Activated CD8-positive, alpha-beta memory T cell treated with anti-CD3 and anti-CD28 coated beads for 4 hours (primary cell): ENCODE results near the gene MAOB.

ENCODE experiments used
- DNase-seq, 2 donors: peaks; one replicate each; pipeline ENCODE4 v3.0.0-alpha.2; 2020; ENCODE audit warnings: low read depth in 2 of 2

MAOB gene

DNA sequence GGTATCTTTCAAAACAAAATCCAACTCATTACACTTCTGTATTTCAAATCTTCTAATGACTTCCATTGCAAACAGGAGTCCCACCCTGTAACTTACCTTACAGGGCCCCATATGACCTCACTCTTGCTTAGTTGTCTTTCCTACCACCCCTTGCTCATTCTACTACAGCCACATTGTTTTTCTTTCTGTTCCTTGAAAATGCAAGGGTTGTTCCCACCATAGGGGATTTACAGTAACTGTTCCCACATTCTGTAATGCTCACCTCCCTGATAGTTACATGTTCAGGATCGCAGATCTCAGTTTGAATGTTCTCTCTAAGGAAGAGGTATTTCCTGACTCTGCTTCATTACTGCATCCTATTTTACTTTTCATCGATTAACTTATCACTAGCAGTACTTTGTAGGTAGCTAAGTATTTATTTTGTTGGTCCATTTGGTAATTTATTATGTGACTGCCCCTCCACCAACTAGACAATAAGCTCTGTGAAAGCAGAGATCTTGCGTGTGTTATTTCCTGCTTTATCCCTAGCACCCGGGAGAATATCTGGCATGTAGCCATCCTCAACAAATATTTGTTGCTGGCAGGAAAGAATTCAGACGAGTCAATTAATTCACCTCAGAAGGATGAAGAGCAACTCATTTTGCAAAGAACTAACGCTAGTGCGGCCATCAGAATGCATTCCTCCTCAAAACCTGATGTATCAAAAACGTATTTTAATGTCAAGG is 21.4 kb downstream of the MAOB start:
- no peak for DNase-seq

DNA sequence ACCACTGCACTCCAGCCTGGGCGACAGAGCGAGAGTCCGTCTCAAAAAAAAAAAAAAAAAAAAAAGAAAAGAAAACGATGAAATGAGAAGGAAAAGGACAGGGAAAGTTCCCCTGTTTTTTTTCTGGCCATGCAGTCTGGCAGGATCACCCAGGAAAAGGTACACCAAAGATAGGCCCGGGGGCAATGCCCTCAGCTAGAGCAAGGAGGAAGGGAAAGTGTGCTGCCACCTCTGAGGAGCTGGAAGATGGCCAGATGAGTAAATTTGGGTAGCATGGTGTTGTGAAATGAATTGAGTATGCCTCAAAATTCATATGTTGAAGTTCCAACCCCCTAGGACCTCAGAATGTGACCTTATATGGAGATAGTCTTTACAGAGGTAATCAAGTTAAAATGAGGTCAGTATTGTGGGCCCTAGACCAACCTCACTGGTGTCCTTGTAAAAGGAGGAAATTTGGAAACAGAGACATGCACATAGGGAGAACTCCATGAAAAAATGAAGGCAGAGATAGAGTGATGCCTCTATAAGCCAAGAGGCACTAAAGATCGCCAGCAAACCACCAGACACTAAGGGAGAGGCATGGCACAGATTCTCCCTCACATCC is 28.9 kb downstream of the MAOB start:
- DNase-seq: no peak

DNA sequence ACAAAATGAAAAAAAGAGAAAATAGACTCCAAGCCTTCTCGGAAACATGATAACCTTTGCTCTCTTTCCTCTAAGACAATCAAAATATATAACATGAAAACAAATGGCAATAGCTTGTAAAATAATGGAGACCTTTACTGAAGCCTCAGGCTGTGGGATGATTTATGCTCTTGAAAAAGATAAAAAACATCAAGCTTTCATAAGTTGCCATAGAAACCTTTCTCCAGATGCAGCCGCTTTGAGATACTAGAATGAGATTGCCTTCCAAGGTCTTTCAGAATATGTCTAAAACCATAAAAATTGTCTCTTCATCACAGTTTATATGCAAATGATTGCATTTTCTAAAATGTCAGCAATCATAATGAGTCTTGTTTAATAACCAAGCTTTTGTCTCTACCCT is 31.6 kb downstream of the MAOB start:
- DNase-seq: no peak

GRCh38 chrX:43849173-43849572 is 33.1 kb downstream of the MAOB start:
- no peak for DNase-seq

DNA sequence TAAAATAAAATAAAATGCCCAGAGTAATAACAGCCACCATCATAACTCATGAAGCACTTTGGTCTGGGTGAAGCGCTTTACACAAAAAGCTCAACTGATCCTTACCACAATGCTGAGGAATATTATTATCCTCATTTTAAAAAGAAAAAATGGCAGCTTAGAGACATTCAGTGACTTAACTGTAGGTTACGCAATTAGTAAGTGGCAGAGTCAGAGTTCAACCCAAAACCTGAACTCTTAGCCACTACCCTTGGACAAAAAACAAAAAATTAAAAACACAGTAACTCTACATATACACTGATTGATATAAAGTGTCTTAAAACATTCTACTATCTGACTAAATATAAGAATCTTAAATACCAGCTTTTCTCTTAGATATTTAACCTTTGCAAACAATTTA is 34.9 kb downstream of the MAOB start:
- no peak for DNase-seq

- DNase-seq: no peak
Measured at GRCh38 chrX:43846558-43846957, 35.7 kb downstream of the MAOB start.

DNA sequence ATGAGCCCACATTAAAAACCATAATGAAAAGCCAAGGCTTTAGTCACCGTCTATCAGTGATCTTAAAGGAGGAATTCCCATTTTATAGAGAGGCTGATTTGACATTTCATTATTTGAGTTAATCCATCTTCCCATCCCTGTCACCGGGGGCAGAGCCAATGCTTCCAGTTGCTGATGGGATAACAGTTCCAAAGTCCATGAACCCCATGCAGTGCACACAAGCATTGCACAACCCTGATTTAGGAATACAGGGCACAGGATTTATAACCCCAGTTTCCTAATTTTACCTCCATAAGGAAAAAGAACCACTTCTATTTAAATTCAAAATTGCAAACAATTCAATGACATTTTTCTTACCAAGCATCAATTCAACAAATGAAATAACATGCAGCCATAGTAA is 36.5 kb downstream of the MAOB start:
- DNase-seq: no peak

- no peak for DNase-seq
Measured at GRCh38 chrX:43840265-43840664, 42.0 kb downstream of the MAOB start.

- DNase-seq: no peak
Measured at GRCh38 chrX:43836435-43837184, 45.6 kb downstream of the MAOB start.

- DNase-seq: no peak
Measured at GRCh38 chrX:43835559-43835958, 46.7 kb downstream of the MAOB start.

DNA sequence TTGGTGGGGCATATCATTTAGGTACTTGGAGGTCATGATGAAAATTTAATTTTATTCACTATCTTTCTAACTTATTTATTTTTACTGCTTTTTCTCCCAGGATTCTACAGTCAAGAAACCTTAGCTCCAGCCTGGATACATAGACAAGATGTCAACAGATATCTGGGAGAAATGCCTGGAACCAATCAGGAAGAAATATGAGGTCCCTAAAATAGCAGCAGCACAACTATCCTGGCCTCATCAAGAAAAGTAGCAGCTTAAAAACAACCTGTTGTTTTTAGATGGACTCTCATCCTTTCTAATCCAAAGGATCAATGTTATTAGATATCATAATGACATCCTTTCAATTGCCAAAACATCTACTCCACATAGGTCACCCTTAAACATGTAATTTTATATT is 54.5 kb downstream of the MAOB start:
- DNase-seq: no peak

DNA sequence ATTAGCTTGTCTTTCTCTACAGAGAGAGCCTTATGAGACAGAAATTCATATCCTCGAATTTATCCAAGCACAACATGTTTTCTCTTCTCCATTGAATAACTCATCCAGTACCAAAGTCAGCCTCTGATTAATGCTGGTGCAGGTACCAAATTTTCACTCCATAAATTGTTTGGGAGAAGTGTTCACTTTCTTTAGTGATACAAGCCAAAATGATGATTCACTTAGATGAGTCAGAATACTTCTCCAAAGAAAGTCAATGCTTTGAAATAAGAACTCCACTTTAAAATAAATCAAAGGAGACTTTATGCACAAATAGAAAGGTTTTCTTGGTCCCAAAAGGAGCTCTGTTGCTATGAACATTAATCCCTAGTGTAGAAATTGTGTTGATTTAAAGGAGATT is 60.2 kb downstream of the MAOB start:
- no peak for DNase-seq

DNA sequence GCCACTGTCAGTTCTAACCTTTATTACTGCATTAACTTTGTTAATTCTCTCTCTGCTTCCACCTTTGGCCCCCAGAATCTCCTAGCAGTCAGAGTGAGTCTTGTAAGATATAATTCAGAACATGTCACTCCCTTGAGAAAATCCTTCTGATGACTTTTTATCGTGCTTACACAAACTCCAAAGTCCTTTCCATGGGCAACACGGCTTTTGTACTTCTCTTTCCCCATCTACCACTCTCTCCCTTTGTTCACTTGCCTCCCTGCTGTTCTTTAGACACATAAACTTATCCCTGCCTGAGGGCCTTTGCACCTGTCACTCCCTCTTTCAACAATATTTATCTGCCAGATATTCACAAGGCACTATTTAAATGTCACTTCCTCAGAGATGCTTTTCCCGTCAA is 64.8 kb downstream of the MAOB start:
- DNase-seq: no peak

DNA sequence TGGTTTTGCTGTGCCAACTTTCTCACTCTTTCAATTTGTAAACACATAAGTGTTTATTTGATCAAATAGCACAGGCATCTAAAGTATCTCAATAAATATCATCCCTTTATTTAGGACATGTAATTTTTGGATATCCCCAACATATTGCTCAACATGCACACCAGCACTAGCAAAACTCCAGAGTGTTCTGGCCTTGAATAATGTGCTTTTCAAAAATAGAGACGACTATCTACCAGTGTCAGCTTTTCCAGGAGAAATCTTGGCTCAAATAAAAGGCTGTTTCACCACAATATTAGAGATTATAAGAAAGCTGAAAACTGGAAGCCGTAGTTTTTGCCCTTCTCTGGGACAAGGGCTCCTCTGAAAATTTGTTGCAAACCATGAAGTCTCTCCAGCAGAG is 67.0 kb downstream of the MAOB start:
- DNase-seq: no peak

DNA sequence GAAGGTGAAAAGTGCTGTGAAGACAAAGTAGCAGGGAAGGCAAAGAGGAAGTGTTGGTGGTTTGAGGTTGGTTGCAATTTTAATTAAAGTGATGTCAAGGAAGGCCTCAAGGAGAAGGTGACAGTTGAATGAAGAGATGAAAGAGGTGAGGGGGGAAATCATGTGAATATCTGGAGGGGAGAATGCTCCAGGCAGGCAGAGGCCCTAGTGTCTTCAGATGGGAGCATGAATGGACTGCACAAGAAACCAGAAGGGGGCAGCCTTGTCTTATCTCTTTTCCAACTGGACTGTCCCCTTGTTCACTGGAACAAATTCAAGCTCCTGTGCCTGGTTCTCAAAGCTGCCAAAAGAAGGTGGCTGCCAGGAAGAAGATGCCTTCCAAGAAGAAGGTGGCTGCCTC is 68.4 kb downstream of the MAOB start:
- DNase-seq: no peak

- no peak for DNase-seq
Measured at GRCh38 chrX:43813319-43813718, 68.9 kb downstream of the MAOB start.

DNA sequence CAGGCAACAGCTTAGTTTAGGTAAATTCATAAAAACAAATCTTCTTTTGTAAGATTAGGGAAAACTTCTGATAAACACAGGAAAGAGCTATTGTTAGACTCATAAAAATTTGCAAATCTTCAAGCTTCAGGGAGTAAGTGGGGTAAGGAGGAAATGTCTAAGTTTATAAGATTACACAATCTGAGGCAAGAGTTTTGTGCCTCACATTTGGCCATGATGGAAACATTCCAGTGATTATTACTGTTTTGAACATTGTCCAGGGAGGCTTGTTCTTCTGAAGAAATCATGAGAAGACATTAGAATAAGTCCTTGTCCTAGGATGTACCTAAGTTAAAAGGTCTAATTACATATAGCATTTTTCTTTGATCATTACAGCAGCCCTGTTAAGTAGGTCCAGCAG is 72.8 kb downstream of the MAOB start:
- DNase-seq: no peak

DNA sequence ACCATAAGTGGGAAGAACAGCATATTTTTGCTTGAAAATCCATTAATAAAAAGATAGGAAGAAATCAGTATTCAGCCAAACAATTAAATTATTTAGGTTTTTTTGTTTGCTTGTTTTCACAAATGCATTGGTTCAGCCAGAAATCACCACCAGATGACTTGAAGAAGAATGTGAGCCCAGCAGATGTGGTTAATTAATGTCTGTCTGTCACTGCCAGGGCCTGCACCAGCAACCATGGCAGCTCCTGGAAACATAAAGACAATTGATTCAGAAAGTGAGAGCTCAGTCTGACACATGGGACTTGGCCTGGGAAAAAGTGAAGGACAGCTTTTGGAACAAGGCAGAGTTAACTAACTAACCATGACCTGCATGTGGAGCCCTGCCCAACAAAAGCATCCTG is 74.0 kb downstream of the MAOB start:
- DNase-seq: no peak

GRCh38 chrX:43805579-43805978 is 76.7 kb downstream of the MAOB start:
- no peak for DNase-seq

DNA sequence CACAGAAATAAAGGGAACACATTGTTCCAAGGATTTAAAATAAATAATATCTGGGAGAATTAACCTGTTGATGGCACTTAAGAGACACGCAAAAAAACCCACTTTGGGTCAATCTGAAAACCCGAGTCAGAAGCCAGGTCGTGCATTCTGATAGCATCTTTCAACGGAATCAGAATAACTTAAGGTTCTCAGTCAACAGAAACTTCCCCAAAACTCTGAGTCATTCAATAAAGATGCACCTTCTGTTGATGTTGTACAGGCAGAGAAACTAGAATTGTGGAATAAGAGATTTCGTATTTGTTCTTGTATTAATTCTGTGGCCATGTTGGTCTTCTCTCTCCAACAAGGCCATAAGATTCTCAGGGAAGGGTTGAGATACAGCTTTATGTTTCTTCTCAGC is 78.2 kb downstream of the MAOB start:
- DNase-seq: no peak

DNA sequence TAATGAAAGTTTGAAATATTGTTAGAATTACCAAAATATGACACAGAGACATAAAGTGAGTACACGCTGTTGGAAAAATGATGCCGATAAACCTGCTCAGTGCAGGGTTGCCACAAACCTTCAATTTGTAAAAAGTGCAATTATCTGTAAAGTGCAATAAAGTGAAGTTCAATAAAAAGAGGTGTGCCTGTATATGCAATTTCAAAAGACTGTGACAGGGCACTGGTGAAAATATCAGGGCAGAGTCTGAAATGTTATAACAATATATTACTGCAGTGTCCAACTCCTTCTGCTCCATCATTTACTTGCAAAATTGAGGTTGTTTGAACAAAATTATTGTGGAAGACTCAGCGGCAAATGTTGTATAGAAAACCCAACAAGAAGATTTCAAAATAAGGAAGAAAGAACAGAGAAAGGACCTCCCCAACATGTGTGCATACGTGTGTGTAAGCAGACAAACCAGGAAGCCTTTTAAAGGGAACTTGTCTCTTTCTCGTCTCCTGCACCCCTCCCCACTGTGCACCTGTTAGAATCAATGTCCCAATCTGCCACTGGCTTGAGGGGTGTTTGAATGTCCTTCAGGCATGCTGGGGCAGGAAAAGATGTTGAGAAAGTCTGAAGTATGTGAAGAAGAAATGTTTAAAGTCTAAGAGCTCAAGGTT is 96.2 kb downstream of the MAOB start:
- no peak for DNase-seq

GRCh38 chrX:43758044-43758443 is 124.2 kb downstream of the MAOB start:
- DNase-seq: no peak

- no peak for DNase-seq
Measured at GRCh38 chrX:43756076-43756475, 126.2 kb downstream of the MAOB start.
